GM08714 (cell line): ENCODE measurements around the gene ANKRD40.

Source experiments
- H3K4me3 ChIP-seq: fragments of 200-500 bp; sonication (Bioruptor generic); 2 replicates; pipeline ENCODE4 v1.5.1; 2014; ENCODE audit warnings: mild to moderate bottlenecking, low read length, inconsistent platforms
- ZNF274 ChIP-seq: IDR thresholded peaks from 2 replicates; pipeline ENCODE4 v1.6.1; 2012; ENCODE audit warnings: mild to moderate bottlenecking, low read depth, low read length

ANKRD40 gene

DNA sequence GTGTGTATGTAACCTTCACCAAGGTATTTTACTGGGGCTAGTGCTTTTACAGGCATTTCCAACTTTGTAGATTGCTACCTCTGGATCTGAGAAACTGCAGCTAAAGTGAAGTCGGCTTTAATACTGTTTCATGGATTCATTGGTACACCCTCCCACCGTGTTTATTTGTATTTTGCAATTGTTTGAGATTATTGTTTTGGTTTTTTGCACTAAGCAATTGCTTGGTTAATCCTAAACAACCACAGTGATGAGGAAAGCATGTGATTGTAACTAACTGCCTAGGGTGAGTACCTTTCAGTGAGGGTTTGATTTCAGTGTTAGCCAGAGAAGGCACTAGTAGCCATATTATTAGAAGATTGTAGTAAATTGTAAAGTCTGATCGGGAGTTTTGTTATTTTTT, 15.0 kb upstream of the ANKRD40 start:
- H3K4me3 ChIP-seq: no peak overlapping the region; the same call in 1 of the 2 replicates
- TF ChIP-seq ZNF274: no peak

GRCh38 chr17:50721194-50722010, 13.7 kb upstream of the ANKRD40 start:
- peak overlapping the region; percentile 100; the same call in 1 of the 2 replicates for H3K4me3 ChIP-seq
- no peak for TF ChIP-seq ZNF274

DNA sequence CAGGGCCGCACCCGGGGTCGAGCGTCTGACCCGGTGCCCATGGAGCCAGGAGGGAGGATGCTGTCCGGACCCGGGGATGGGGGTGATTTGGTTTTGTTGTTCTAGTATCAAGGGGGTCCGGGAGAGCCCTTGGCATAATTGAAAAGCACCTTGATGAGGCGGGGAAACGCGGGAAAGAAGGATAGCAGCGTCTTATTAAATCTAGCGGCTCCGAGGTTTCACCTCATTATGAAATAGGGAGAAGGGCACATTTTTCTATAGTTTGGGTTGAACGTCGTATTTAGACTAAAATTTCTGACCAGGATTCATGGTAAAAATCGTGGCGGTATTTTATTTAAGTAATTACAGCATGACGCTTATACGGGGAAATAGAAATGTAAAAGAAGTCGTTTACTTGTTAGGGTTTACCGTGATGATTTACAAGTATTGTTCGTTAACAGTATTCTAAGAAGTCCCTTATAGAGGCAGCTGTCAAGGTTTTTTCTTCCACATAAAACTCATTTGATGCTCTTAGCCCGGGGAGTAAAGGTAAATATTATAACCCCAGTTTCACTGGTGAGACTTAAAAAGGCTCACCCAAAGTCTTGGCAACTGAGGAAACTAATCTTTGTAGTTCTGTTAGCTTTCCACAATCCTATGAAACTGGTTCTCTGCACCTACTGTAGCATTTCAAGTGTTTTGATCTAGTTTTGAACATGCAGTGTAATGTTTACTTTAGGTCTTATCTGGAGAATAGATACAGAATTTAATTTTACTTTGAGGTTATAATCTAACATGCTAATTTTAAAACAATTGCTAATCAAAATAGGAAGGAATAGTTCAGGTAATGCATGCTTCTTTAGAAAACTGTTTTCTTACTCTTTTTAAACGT, 12.4 kb upstream of the ANKRD40 start:
- TF ChIP-seq ZNF274: no peak

GRCh38 chr17:50719144-50719923, 11.6 kb upstream of the ANKRD40 start, which contains the start of gene LUC7L3:
Gene LUC7L3, plus strand, starts transcription at chr17:50719603. Its CDS starts 130 bp downstream, at chr17:50719733.
- H3K4me3 ChIP-seq: peak within 1 kb of the TSS; percentile 100
- TF ChIP-seq ZNF274: no peak

More for the DNA sequence above, 12.4 kb upstream of the ANKRD40 start:
- peak overlapping the region; percentile 100 for H3K4me3 ChIP-seq

DNA sequence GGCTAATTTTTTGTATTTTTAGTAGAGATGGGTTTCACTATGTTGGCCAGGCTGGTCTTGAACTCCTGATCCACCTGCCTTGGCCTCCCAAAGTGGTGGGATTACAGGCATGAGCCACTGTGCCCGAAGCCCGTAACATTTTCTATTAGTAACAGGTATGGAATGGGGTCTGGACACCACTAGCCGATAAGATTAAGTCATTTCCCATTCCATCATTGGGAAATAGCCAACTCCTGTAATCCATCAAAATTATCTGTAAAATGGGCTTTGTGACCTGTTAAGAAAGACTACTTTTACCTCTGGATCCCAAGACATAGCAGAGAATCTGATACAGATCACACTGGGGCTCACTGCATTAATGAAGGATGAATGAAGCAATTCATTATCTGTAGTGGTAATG, 7.8 kb upstream of the ANKRD40 start:
- TF ChIP-seq ZNF274: no peak

DNA sequence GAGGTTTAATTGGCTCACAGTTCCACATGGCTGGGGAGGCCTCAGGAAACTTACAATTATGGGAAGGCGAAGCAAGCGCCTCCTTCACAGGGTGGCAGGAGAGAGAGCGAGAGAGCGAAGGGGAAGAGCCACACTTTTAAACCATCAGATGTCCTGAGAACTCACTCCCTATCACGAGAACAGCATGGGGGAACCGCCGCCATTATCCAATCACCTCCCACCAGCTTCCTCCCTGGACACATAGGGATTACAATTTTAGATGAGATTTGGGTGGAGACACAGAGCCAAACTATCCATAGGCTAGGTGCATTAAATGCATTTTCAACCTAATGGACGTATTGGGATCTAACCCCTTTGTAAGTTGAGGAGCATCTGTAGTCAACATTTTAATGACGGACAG, 4.9 kb upstream of the ANKRD40 start:
- H3K4me3 ChIP-seq: no peak overlapping the region
- TF ChIP-seq ZNF274: no peak

More for the DNA sequence above, 7.8 kb upstream of the ANKRD40 start:
- H3K4me3 ChIP-seq: no peak overlapping the region

DNA sequence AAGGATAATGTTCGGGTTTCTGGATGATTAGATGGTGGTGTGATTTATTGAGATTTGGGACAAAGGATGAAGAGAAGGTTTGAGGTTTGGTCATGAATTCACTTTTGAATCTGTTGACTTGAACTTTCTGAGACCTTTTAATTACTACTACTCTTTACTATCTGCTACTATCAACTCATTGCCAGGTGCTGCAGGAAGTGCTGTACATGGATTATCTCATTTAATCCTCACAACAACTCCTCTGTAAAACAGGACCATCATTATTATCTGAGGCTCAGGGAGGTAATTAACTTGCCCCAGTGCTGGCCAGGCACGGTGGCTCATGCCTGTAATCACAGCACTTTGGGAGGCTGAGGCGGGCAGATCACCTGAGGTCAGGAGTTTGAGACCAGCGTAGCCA, 2.9 kb upstream of the ANKRD40 start:
- TF ChIP-seq ZNF274: no peak
- H3K4me3 ChIP-seq: no peak overlapping the region

DNA sequence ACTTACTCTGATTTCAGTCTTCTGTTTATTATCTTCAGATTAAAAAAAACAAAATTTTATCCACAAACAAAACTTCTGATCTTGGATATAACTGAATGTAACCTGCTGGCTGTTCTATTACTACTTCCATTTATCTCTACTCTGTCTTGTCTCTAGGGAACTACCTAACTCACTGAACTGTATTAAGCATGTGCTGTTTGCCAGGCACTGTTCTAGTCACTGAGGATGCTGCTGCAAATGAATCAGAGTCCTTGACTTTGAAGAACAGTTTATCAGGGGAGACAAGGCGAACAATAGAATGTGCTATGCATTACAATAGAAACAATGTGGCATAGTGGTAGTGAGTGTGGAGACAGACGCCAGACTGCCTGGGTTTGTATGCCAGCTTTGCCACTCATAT, 2.3 kb upstream of the ANKRD40 start:
- no peak overlapping the region for H3K4me3 ChIP-seq
- no peak for TF ChIP-seq ZNF274

DNA sequence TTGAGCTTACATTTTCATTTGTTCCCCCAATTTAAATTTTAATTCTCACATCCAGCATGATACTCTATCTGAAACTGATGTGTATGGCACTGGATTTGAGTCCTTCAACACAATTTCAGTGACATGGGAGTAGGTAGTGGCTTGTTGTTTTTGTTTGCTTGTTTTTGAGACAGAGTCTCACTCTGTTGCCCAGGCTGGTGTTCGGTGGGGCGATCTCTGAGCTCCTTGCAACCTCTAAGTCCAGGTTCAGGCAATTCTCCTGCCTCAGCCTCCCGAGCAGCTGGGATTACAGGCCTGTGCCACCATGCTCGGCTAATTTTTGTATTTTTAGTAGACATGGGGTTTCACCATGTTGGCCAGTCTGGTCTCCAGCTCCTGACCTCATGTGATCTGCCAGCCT, 1.3 kb upstream of the ANKRD40 start:
- H3K4me3 ChIP-seq: peak overlapping the region; percentile 4; the same call in 1 of the 2 replicates

GRCh38 chr17:50708050-50709000, 611 bp upstream of the ANKRD40 start:
- no peak for TF ChIP-seq ZNF274
- peak overlapping the region; percentile 89 for H3K4me3 ChIP-seq

DNA sequence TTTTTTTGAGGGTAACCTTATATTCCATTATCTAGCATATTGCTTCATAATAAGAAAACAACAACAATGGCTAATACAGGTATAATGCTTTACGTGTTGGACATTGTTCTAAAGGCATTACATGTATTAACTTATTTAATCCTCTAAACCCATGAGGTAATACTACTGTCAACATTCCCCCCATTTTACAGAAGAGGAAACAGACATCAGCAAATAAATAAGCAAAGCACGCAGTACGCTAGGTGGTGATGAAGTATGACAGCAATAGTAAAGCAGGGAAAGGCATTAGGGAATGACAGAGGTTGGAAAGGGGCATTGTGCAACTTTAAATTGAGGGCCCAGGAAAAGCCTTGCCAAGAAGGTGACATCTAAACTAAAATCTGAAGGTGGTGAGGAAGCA, 4.6 kb downstream of the ANKRD40 start:
- no peak for TF ChIP-seq ZNF274

DNA sequence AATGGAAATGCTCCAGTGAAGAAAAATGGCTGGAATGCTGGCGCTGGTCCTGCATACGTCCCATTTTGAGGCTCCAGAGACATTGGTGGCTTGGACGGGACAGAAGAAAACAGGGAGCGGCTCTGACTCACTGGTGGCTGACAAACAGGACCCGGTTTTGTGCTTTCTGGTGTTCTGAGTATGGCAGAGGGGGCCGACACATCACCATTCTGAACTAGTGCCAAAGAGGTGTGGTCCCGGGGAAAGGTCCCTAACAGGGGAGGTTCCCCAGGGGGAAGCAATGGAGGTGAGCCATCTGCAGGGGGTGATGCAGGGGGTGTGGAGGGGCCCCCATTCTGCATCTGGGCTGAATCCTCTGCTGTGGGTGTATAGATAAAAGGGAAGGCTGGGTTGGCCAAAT, 8.3 kb downstream of the ANKRD40 start:
- no peak for TF ChIP-seq ZNF274
- no peak overlapping the region for H3K4me3 ChIP-seq

More for the DNA sequence above, 4.6 kb downstream of the ANKRD40 start:
- H3K4me3 ChIP-seq: no peak overlapping the region

DNA sequence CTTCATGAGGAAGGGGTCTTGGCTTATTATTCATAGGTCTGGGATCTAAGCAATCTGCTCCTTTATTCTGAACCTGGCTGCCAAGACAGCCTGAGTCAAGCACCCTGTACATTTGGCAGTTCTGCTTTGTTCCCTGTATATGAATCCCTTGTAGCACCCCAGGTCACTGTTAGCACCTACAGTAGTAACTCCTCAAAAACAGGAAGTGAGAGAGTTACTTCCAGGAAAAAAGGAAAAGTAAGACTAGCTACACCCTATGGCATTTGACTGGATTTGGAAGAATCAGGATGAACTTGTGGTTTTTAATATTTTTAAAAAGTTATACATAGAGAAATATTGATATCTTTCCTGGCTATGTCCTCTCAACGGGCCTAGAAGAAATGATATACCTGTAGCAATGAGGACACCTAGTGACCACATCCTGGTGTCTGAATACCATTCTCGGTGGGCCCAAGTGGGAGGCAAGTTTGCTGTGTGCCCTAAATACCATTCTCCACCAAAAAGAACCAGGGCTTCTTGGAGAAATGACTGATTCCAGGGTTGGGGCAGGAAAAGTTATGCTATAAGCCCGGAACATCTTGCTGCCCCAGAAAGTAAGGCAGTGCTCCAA, 9.9 kb downstream of the ANKRD40 start:
- TF ChIP-seq ZNF274: no peak
- H3K4me3 ChIP-seq: no peak overlapping the region
